Stimulated activated naive CD8-positive, alpha-beta T cell treated with anti-CD3 and anti-CD28 coated beads, Interleukin-15, Interleukin-2, amounts not matched to agents 100 ng/mL and 50 ng/mL, for 24 hours (primary cell): ENCODE data around the gene GSX2.

Source experiments
- H3K27ac Mint-ChIP-seq: one replicate; pipeline ENCODE4 v1.8.0; 2021; ENCODE audit warnings: mild to moderate bottlenecking, mixed read lengths
- H3K27me3 Mint-ChIP-seq: one replicate; pipeline ENCODE4 v1.8.0; 2021; ENCODE audit warnings: mixed read lengths
- H3K36me3 Mint-ChIP-seq: one replicate; pipeline ENCODE4 v1.8.0; 2021; ENCODE audit warnings: low read depth, mixed read lengths
- H3K4me1 Mint-ChIP-seq: one replicate; pipeline ENCODE4 v1.8.0; 2021; ENCODE audit warnings: low read depth, mixed read lengths
- H3K4me3 Mint-ChIP-seq: one replicate; pipeline ENCODE4 v1.8.0; 2021; ENCODE audit warnings: mild to moderate bottlenecking, mixed read lengths
- H3K9me3 Mint-ChIP-seq: one replicate; pipeline ENCODE4 v1.8.0; 2021; ENCODE audit warnings: mixed read lengths

Gene GSX2

GRCh38 chr4:54065282-54066087 lies 34.5 kb upstream of the GSX2 start:
- Mint-ChIP-seq H3K27ac (peak overlapping the region; percentile 77), H3K36me3 (peaks cover 5% of the 10 kb centered on the region), H3K9me3 (no peaks in the 10 kb centered on the region), H3K4me1 (peaks cover 37% of the 10 kb centered on the region), H3K4me3 (peak overlapping the region; percentile 80), H3K27me3 (peaks cover 3% of the 10 kb centered on the region)

GRCh38 chr4:54066088-54066415 lies 33.9 kb upstream of the GSX2 start:
- Mint-ChIP-seq H3K27me3 (peaks cover 3% of the 10 kb centered on the region), H3K9me3 (no peaks in the 10 kb centered on the region), H3K4me3 (no peak overlapping the region), H3K27ac (peak overlapping the region; percentile 77), H3K36me3 (peaks cover 5% of the 10 kb centered on the region), H3K4me1 (peaks cover 32% of the 10 kb centered on the region)

GRCh38 chr4:54066718-54067129 lies 33.2 kb upstream of the GSX2 start:
- H3K4me3 Mint-ChIP-seq = no peak overlapping the region
- no peaks in the 10 kb centered on the region for H3K9me3 Mint-ChIP-seq
- H3K4me1 Mint-ChIP-seq = peaks cover 25% of the 10 kb centered on the region
- H3K27ac Mint-ChIP-seq = no peak overlapping the region
- H3K36me3 Mint-ChIP-seq = peaks cover 3% of the 10 kb centered on the region
- H3K27me3 Mint-ChIP-seq = peaks cover 3% of the 10 kb centered on the region

GRCh38 chr4:54067166-54067565 lies 32.8 kb upstream of the GSX2 start:
- Mint-ChIP-seq H3K36me3 (no peaks in the 10 kb centered on the region), H3K4me1 (peaks cover 21% of the 10 kb centered on the region), H3K9me3 (no peaks in the 10 kb centered on the region), H3K4me3 (no peak overlapping the region), H3K27me3 (peaks cover 3% of the 10 kb centered on the region), H3K27ac (no peak overlapping the region)

GRCh38 chr4:54073271-54073880 lies 26.6 kb upstream of the GSX2 start:
- H3K4me3 Mint-ChIP-seq = no peak overlapping the region
- H3K4me1 Mint-ChIP-seq = no peaks in the 10 kb centered on the region
- no peaks in the 10 kb centered on the region for H3K9me3 Mint-ChIP-seq
- H3K36me3 Mint-ChIP-seq = no peaks in the 10 kb centered on the region
- no peak overlapping the region for H3K27ac Mint-ChIP-seq
- peaks cover 24% of the 10 kb centered on the region for H3K27me3 Mint-ChIP-seq

- H3K27me3 Mint-ChIP-seq = peaks cover 24% of the 10 kb centered on the region
- H3K9me3 Mint-ChIP-seq = no peaks in the 10 kb centered on the region
- no peak overlapping the region for H3K4me3 Mint-ChIP-seq
- H3K27ac Mint-ChIP-seq = no peak overlapping the region
- H3K36me3 Mint-ChIP-seq = no peaks in the 10 kb centered on the region
- no peaks in the 10 kb centered on the region for H3K4me1 Mint-ChIP-seq
Observed at GRCh38 chr4:54074381-54074780, 25.6 kb upstream of the GSX2 start.

GRCh38 chr4:54076673-54077072 lies 23.3 kb upstream of the GSX2 start:
- H3K4me1 Mint-ChIP-seq = no peaks in the 10 kb centered on the region

GRCh38 chr4:54077812-54078211 lies 22.2 kb upstream of the GSX2 start:
- Mint-ChIP-seq H3K27ac (no peak overlapping the region), H3K27me3 (peaks cover 17% of the 10 kb centered on the region), H3K36me3 (no peaks in the 10 kb centered on the region), H3K4me3 (no peak overlapping the region), H3K9me3 (no peaks in the 10 kb centered on the region), H3K4me1 (no peaks in the 10 kb centered on the region)

More at GRCh38 chr4:54076673-54077072, 23.3 kb upstream of the GSX2 start:
- Mint-ChIP-seq H3K9me3 (no peaks in the 10 kb centered on the region), H3K36me3 (no peaks in the 10 kb centered on the region), H3K4me3 (no peak overlapping the region), H3K27me3 (peaks cover 21% of the 10 kb centered on the region), H3K27ac (no peak overlapping the region)

- peaks cover 25% of the 10 kb centered on the region for H3K27me3 Mint-ChIP-seq
- H3K9me3 Mint-ChIP-seq = no peaks in the 10 kb centered on the region
- no peaks in the 10 kb centered on the region for H3K4me1 Mint-ChIP-seq
- no peak overlapping the region for H3K4me3 Mint-ChIP-seq
- H3K27ac Mint-ChIP-seq = no peak overlapping the region
- no peaks in the 10 kb centered on the region for H3K36me3 Mint-ChIP-seq
Observed at GRCh38 chr4:54082168-54082567, 17.8 kb upstream of the GSX2 start.

- Mint-ChIP-seq H3K4me1 (no peaks in the 10 kb centered on the region), H3K4me3 (no peak overlapping the region), H3K27me3 (peaks cover 32% of the 10 kb centered on the region), H3K27ac (no peak overlapping the region), H3K9me3 (no peaks in the 10 kb centered on the region), H3K36me3 (no peaks in the 10 kb centered on the region)
Observed at GRCh38 chr4:54085284-54085683, 14.7 kb upstream of the GSX2 start.

- Mint-ChIP-seq H3K9me3 (no peaks in the 10 kb centered on the region), H3K36me3 (no peaks in the 10 kb centered on the region), H3K4me3 (no peak overlapping the region), H3K27ac (no peak overlapping the region), H3K27me3 (peaks cover 64% of the 10 kb centered on the region), H3K4me1 (peaks cover 36% of the 10 kb centered on the region)
Observed at GRCh38 chr4:54089875-54090274, 10.1 kb upstream of the GSX2 start.

GRCh38 chr4:54090404-54090803 lies 9.6 kb upstream of the GSX2 start:
- peaks cover 36% of the 10 kb centered on the region for H3K4me1 Mint-ChIP-seq
- no peaks in the 10 kb centered on the region for H3K36me3 Mint-ChIP-seq
- H3K4me3 Mint-ChIP-seq = no peak overlapping the region
- H3K27ac Mint-ChIP-seq = no peak overlapping the region
- H3K9me3 Mint-ChIP-seq = no peaks in the 10 kb centered on the region
- peaks cover 70% of the 10 kb centered on the region for H3K27me3 Mint-ChIP-seq

GRCh38 chr4:54090804-54091623 lies 8.9 kb upstream of the GSX2 start:
- H3K9me3 Mint-ChIP-seq = no peaks in the 10 kb centered on the region
- H3K27me3 Mint-ChIP-seq = peaks cover 74% of the 10 kb centered on the region
- peak overlapping the region; percentile 86 for H3K4me3 Mint-ChIP-seq
- peaks cover 37% of the 10 kb centered on the region for H3K4me1 Mint-ChIP-seq
- peak overlapping the region; percentile 18 for H3K27ac Mint-ChIP-seq
- H3K36me3 Mint-ChIP-seq = no peaks in the 10 kb centered on the region

GRCh38 chr4:54091637-54092404 lies 8.1 kb upstream of the GSX2 start:
- Mint-ChIP-seq H3K9me3 (no peaks in the 10 kb centered on the region), H3K4me3 (peak overlapping the region; percentile 86), H3K36me3 (no peaks in the 10 kb centered on the region), H3K27me3 (peaks cover 74% of the 10 kb centered on the region), H3K4me1 (peaks cover 40% of the 10 kb centered on the region), H3K27ac (peak overlapping the region; percentile 8)
